HEK293 (cell line): Measurements from ENCODE around the gene LRRC26.
A peak's percentile ranks its signal among the peaks of the same experiment; 100 is the strongest.

ENCODE experiments used
- CTCF ChIA-PET: fragments of 350-600 bp; formaldehyde crosslinking; extraction: SDS; loops from one replicate; lab custom pipeline; 2021; ENCODE audit warnings: antibody characterized with exemption; lab: Yijun Ruan, JAX
- POLR2A ChIA-PET: fragments of 300-600 bp; formaldehyde crosslinking; extraction: SDS; loops from one replicate; lab custom pipeline; 2020; ENCODE audit warnings: antibody characterized with exemption, inconsistent platforms; lab: Yijun Ruan, JAX
- H3K27ac ChIP-seq: fragments of 200-500 bp; sonication (Bioruptor generic); 2 replicates; pipeline ENCODE4 v1.5.1; 2014; ENCODE audit warnings: low read depth, low read length, control low read depth, inconsistent platforms; ENCODE audit errors: extremely low read depth
- H3K36me3 ChIP-seq, 2 experiments: fragments of 200-500 bp in 1 of 2; sonication (Bioruptor generic) in 1 of 2; 1 replicate in 1 of 2; 2 replicates in 1 of 2; pipeline ENCODE4 v1.5.1; 2014 to 2017; ENCODE audit warnings: inconsistent platforms in 2 of 2, low read length in 2 of 2; ENCODE audit not compliant: control insufficient read depth in 2 of 2, insufficient read depth in 1 of 2
- H3K4me1 ChIP-seq: fragments of 200-500 bp; sonication (Bioruptor generic); 2 replicates; pipeline ENCODE4 v1.5.1; 2014; ENCODE audit warnings: mild to moderate bottlenecking, low read length, inconsistent platforms; ENCODE audit not compliant: control insufficient read depth, insufficient read depth
- H3K4me3 ChIP-seq: 2 replicates; pipeline ENCODE4 v1.5.1; 2011; ENCODE audit warnings: low read depth, mild to moderate bottlenecking, control low read depth, low read length, moderate library complexity
- H3K9me3 ChIP-seq: fragments of 200-500 bp; sonication (Bioruptor generic); 2 replicates; pipeline ENCODE4 v1.5.1; 2014; ENCODE audit warnings: low read depth, low read length, inconsistent platforms; ENCODE audit not compliant: control insufficient read depth, insufficient read depth
- GLIS1 ChIP-seq: fragments of 450-650 bp; formaldehyde crosslinking; IDR thresholded peaks from 2 replicates; pipeline ENCODE4 v1.5.1; 2016; ENCODE audit warnings: missing biosample characterization, missing genetic modification characterization
- HOXD13 ChIP-seq: sonication (generic); formaldehyde crosslinking; IDR thresholded peaks from 2 replicates; pipeline ENCODE4 v1.8.0; 2022; ENCODE audit warnings: missing genetic modification reagents, borderline replicate concordance
- KLF16 ChIP-seq: fragments of 450-650 bp; formaldehyde crosslinking; IDR thresholded peaks from 2 replicates; pipeline ENCODE4 v1.5.1; 2017; ENCODE audit warnings: missing biosample characterization, missing genetic modification characterization
- KLF9 ChIP-seq: fragments of 450-650 bp; formaldehyde crosslinking; IDR thresholded peaks from 2 replicates; pipeline ENCODE4 v1.5.1; 2016; ENCODE audit warnings: missing biosample characterization, missing genetic modification characterization, low read depth
- SP3 ChIP-seq: fragments of 450-650 bp; formaldehyde crosslinking; IDR thresholded peaks from 2 replicates; pipeline ENCODE4 v1.5.1; 2016; ENCODE audit warnings: missing biosample characterization, missing genetic modification characterization
- WT1 ChIP-seq: fragments of 450-650 bp; formaldehyde crosslinking; IDR thresholded peaks from 2 replicates; pipeline ENCODE4 v1.5.1; 2016; ENCODE audit warnings: missing biosample characterization, missing genetic modification characterization
- ZBTB1 ChIP-seq: fragments of 450-650 bp; formaldehyde crosslinking; IDR thresholded peaks from 2 replicates; pipeline ENCODE4 v1.5.1; 2016; ENCODE audit warnings: missing biosample characterization, missing genetic modification characterization
- ZBTB17 ChIP-seq: fragments of 450-650 bp; formaldehyde crosslinking; IDR thresholded peaks from 2 replicates; pipeline ENCODE4 v1.5.1; 2016; ENCODE audit warnings: missing biosample characterization, missing genetic modification characterization
- ZBTB7A ChIP-seq: fragments of 450-650 bp; formaldehyde crosslinking; IDR thresholded peaks from 2 replicates; pipeline ENCODE4 v1.5.1; 2016; ENCODE audit warnings: low read depth, missing biosample characterization, missing genetic modification characterization
- ZFHX2 ChIP-seq: fragments of 450-650 bp; formaldehyde crosslinking; conservative IDR thresholded peaks from 2 replicates; pipeline ENCODE4 v1.5.1; 2016; ENCODE audit warnings: missing biosample characterization, missing genetic modification characterization
- ZFP3 ChIP-seq: fragments of 450-650 bp; formaldehyde crosslinking; IDR thresholded peaks from 2 replicates; pipeline ENCODE4 v1.5.1; 2016; ENCODE audit warnings: low read depth, missing biosample characterization, missing genetic modification characterization
- ZFP69B ChIP-seq: fragments of 450-650 bp; formaldehyde crosslinking; IDR thresholded peaks from 2 replicates; pipeline ENCODE4 v1.5.1; 2016; ENCODE audit warnings: missing biosample characterization, missing genetic modification characterization
- ZNF10 ChIP-seq: fragments of 450-650 bp; formaldehyde crosslinking; IDR thresholded peaks from 2 replicates; pipeline ENCODE4 v1.5.1; 2017; ENCODE audit warnings: missing biosample characterization, missing genetic modification characterization
- ZNF23 ChIP-seq: fragments of 450-650 bp; formaldehyde crosslinking; IDR thresholded peaks from 2 replicates; pipeline ENCODE4 v1.5.1; 2016; ENCODE audit warnings: missing biosample characterization, missing genetic modification characterization, borderline replicate concordance
- ZNF239 ChIP-seq: fragments of 450-650 bp; formaldehyde crosslinking; IDR thresholded peaks from 2 replicates; pipeline ENCODE4 v1.5.1; 2016; ENCODE audit warnings: missing biosample characterization, missing genetic modification characterization
- ZNF292 ChIP-seq: fragments of 450-650 bp; formaldehyde crosslinking; IDR thresholded peaks from 2 replicates; pipeline ENCODE4 v1.5.1; 2016; ENCODE audit warnings: low read depth, missing biosample characterization, missing genetic modification characterization, borderline replicate concordance
- ZNF394 ChIP-seq: fragments of 450-650 bp; formaldehyde crosslinking; IDR thresholded peaks from 2 replicates; pipeline ENCODE4 v1.5.1; 2016; ENCODE audit warnings: missing biosample characterization, missing genetic modification characterization, mild to moderate bottlenecking, moderate library complexity, borderline replicate concordance
- ZNF398 ChIP-seq: fragments of 450-650 bp; formaldehyde crosslinking; IDR thresholded peaks from 2 replicates; pipeline ENCODE4 v1.5.1; 2017; ENCODE audit warnings: missing biosample characterization, missing genetic modification characterization
- ZNF488 ChIP-seq: fragments of 450-650 bp; formaldehyde crosslinking; IDR thresholded peaks from 2 replicates; pipeline ENCODE4 v1.5.1; 2016; ENCODE audit warnings: missing biosample characterization, missing genetic modification characterization
- ZNF510 ChIP-seq: fragments of 450-650 bp; formaldehyde crosslinking; IDR thresholded peaks from 2 replicates; pipeline ENCODE4 v1.5.1; 2018; ENCODE audit warnings: mild to moderate bottlenecking, missing genetic modification characterization, missing biosample characterization; ENCODE audit not compliant: insufficient replicate concordance
- ZNF530 ChIP-seq: fragments of 450-650 bp; formaldehyde crosslinking; IDR thresholded peaks from 2 replicates; pipeline ENCODE4 v1.5.1; 2016; ENCODE audit warnings: low read depth, missing biosample characterization, missing genetic modification characterization
- ZNF549 ChIP-seq: fragments of 450-650 bp; IDR thresholded peaks from 2 replicates; pipeline ENCODE4 v1.5.1; 2018; ENCODE audit warnings: missing biosample characterization, missing genetic modification characterization, mild to moderate bottlenecking, inconsistent platforms, moderate library complexity
- ZNF624 ChIP-seq: fragments of 450-650 bp; formaldehyde crosslinking; IDR thresholded peaks from 2 replicates; pipeline ENCODE4 v1.5.1; 2017; ENCODE audit warnings: missing biosample characterization, missing genetic modification characterization
- ZNF707 ChIP-seq: fragments of 450-650 bp; formaldehyde crosslinking; IDR thresholded peaks from 2 replicates; pipeline ENCODE4 v1.5.1; 2016; ENCODE audit warnings: missing biosample characterization, missing genetic modification characterization
- ZNF843 ChIP-seq: fragments of 450-650 bp; formaldehyde crosslinking; IDR thresholded peaks from 2 replicates; pipeline ENCODE4 v1.5.1; 2016; ENCODE audit warnings: missing biosample characterization, missing genetic modification characterization
- ZSCAN16 ChIP-seq: fragments of 450-650 bp; formaldehyde crosslinking; IDR thresholded peaks from 2 replicates; pipeline ENCODE4 v1.5.1; 2016; ENCODE audit warnings: missing biosample characterization, missing genetic modification characterization
- TF ChIP-seq, protein P1 (sequence below): fragments of 450-650 bp; formaldehyde crosslinking; optimal IDR thresholded peaks from 2 replicates; pipeline ENCODE3; 2016; ENCODE audit warnings: missing biosample characterization, mild to moderate bottlenecking, missing genetic modification characterization
- TF ChIP-seq, protein P2 (sequence below): fragments of 450-650 bp; IDR thresholded peaks from 2 replicates; pipeline ENCODE4 v1.5.1; 2018; ENCODE audit warnings: missing biosample characterization, mild to moderate bottlenecking, missing genetic modification characterization
- TF ChIP-seq, protein P3 (sequence below): fragments of 450-650 bp; formaldehyde crosslinking; IDR thresholded peaks from 2 replicates; pipeline ENCODE4 v1.5.1; 2016; ENCODE audit warnings: missing biosample characterization, missing genetic modification characterization

LRRC26 gene

GRCh38 chr9:137156567-137157375 lies 13.1 kb downstream of the LRRC26 start:
- POLR2A ChIA-PET = interaction anchor here (0.5 to 2.3 kb wide), 12 partner anchors 11 to 84 kb away, joined by 3 to 12 read pairs (median 4); partner anchors contain the start of genes LRRC26, MAN1B1 and TUBB4B
- CTCF ChIA-PET = interaction anchor here (1.0 to 1.1 kb wide), 2 partner anchors 71 to 80 kb away, joined by 3 read pairs; partner anchors contain the start of gene RNF224
- TF ChIP-seq, protein P1, sequence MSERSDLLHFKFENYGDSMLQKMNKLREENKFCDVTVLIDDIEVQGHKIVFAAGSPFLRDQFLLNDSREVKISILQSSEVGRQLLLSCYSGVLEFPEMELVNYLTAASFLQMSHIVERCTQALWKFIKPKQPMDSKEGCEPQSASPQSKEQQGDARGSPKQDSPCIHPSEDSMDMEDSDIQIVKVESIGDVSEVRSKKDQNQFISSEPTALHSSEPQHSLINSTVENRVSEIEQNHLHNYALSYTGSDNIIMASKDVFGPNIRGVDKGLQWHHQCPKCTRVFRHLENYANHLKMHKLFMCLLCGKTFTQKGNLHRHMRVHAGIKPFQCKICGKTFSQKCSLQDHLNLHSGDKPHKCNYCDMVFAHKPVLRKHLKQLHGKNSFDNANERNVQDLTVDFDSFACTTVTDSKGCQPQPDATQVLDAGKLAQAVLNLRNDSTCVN (tag by site-specific recombination) = no peak
- TF ChIP-seq ZNF510 (tag by site-specific recombination) = no peak
- no peak for TF ChIP-seq ZNF292 (tag by site-specific recombination)
- no peak for TF ChIP-seq ZBTB17
- TF ChIP-seq ZNF624 (tag by site-specific recombination) = no peak
- 0 out of 2 replicates have a peak, but pooled peaks have one; percentile 23 for TF ChIP-seq KLF16 (tag by site-specific recombination)
- TF ChIP-seq, protein P2, sequence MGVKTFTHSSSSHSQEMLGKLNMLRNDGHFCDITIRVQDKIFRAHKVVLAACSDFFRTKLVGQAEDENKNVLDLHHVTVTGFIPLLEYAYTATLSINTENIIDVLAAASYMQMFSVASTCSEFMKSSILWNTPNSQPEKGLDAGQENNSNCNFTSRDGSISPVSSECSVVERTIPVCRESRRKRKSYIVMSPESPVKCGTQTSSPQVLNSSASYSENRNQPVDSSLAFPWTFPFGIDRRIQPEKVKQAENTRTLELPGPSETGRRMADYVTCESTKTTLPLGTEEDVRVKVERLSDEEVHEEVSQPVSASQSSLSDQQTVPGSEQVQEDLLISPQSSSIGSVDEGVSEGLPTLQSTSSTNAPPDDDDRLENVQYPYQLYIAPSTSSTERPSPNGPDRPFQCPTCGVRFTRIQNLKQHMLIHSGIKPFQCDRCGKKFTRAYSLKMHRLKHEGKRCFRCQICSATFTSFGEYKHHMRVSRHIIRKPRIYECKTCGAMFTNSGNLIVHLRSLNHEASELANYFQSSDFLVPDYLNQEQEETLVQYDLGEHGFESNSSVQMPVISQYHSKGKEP (tag by site-specific recombination) = no peak
- peak; percentile 30; the same call in 1 of the 2 replicates for TF ChIP-seq ZNF398 (tag by site-specific recombination)
- no peak for TF ChIP-seq ZNF394 (tag by site-specific recombination)
- no peak for TF ChIP-seq WT1 (tag by site-specific recombination)
- TF ChIP-seq ZNF23 (tag by site-specific recombination) = no peak
- no peak for TF ChIP-seq ZFP69B
- no peak for TF ChIP-seq ZNF488 (tag by site-specific recombination)
- TF ChIP-seq SP3 = peak; percentile 73
- no peak for TF ChIP-seq ZBTB7A (tag by site-specific recombination)
- no peak for TF ChIP-seq HOXD13 (CRISPR knock-in tag)
- TF ChIP-seq ZNF843 (tag by site-specific recombination) = no peak
- TF ChIP-seq, protein P3, sequence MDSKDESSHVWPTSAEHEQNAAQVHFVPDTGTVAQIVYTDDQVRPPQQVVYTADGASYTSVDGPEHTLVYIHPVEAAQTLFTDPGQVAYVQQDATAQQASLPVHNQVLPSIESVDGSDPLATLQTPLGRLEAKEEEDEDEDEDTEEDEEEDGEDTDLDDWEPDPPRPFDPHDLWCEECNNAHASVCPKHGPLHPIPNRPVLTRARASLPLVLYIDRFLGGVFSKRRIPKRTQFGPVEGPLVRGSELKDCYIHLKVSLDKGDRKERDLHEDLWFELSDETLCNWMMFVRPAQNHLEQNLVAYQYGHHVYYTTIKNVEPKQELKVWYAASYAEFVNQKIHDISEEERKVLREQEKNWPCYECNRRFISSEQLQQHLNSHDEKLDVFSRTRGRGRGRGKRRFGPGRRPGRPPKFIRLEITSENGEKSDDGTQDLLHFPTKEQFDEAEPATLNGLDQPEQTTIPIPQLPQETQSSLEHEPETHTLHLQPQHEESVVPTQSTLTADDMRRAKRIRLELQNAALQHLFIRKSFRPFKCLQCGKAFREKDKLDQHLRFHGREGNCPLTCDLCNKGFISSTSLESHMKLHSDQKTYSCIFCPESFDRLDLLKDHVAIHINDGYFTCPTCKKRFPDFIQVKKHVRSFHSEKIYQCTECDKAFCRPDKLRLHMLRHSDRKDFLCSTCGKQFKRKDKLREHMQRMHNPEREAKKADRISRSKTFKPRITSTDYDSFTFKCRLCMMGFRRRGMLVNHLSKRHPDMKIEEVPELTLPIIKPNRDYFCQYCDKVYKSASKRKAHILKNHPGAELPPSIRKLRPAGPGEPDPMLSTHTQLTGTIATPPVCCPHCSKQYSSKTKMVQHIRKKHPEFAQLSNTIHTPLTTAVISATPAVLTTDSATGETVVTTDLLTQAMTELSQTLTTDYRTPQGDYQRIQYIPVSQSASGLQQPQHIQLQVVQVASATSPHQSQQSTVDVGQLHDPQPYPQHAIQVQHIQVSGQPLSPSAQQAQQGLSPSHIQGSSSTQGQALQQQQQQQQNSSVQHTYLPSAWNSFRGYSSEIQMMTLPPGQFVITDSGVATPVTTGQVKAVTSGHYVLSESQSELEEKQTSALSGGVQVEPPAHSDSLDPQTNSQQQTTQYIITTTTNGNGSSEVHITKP (tag by site-specific recombination) = peak; percentile 75
- no peak for TF ChIP-seq ZSCAN16
- TF ChIP-seq KLF9 (tag by site-specific recombination) = peak; percentile 96
- TF ChIP-seq GLIS1 (tag by site-specific recombination) = peak; percentile 60
- no peak for TF ChIP-seq ZNF707 (tag by site-specific recombination)
- peak; percentile 85 for TF ChIP-seq ZFHX2 (tag by site-specific recombination)
- TF ChIP-seq ZFP3 = no peak
- TF ChIP-seq ZNF549 (tag by site-specific recombination) = no peak
- TF ChIP-seq ZBTB1 (tag by site-specific recombination) = no peak
- no peak for TF ChIP-seq ZNF530 (tag by site-specific recombination)
- TF ChIP-seq ZNF10 (tag by site-specific recombination) = no peak
- no peak for TF ChIP-seq ZNF239 (tag by site-specific recombination)

More at GRCh38 chr9:137156567-137157375, 13.1 kb downstream of the LRRC26 start:
- Histone ChIP-seq H3K4me1 (no peaks in the 10 kb centered on the region), H3K36me3 (no peaks in the 10 kb centered on the region), H3K9me3 (no peaks in the 10 kb centered on the region), H3K4me3 (no peak overlapping the region), H3K27ac (no peak overlapping the region)
